HEK293T (cell line): ENCODE data around the gene GPC4.

Source experiments
- CTCF ChIA-PET: fragments of 350-600 bp; formaldehyde crosslinking; extraction: SDS; loops from one replicate; lab custom pipeline; 2021; ENCODE audit warnings: antibody characterized with exemption, inconsistent platforms; lab: Yijun Ruan, JAX
- POLR2A ChIA-PET: fragments of 350-600 bp; formaldehyde crosslinking; extraction: SDS; loops from one replicate; lab custom pipeline; 2020; ENCODE audit warnings: antibody characterized with exemption, inconsistent platforms; lab: Yijun Ruan, JAX
- DNase-seq: peaks from one replicate; pipeline ENCODE4 v3.0.0; 2012; ENCODE audit warnings: mixed read lengths; ENCODE audit errors: extremely low spot score
- ARNT ChIP-seq: fragments of 450-650 bp; IDR thresholded peaks from 2 replicates; pipeline ENCODE4 v1.6.1; 2017; ENCODE audit warnings: mild to moderate bottlenecking
- BHLHE40 ChIP-seq: fragments of 450-650 bp; IDR thresholded peaks from 2 replicates; pipeline ENCODE4 v1.6.1; 2016; ENCODE audit warnings: mild to moderate bottlenecking, moderate library complexity, borderline replicate concordance
- CTBP1 ChIP-seq: fragments of 450-650 bp; IDR thresholded peaks from 2 replicates; pipeline ENCODE4 v1.6.1; 2016; ENCODE audit warnings: borderline replicate concordance
- ELF4 ChIP-seq: fragments of 450-650 bp; IDR thresholded peaks from 2 replicates; pipeline ENCODE4 v1.6.1; 2017; ENCODE audit warnings: antibody characterized with exemption
- FOXK2 ChIP-seq: fragments of 450-650 bp; IDR thresholded peaks from 2 replicates; pipeline ENCODE4 v1.6.1; 2016; ENCODE audit warnings: mild to moderate bottlenecking
- FOXM1 ChIP-seq: fragments of 450-650 bp; IDR thresholded peaks from 2 replicates; pipeline ENCODE4 v1.6.1; 2017; ENCODE audit warnings: mild to moderate bottlenecking, borderline replicate concordance
- HDGF ChIP-seq: fragments of 450-650 bp; IDR thresholded peaks from 2 replicates; pipeline ENCODE4 v1.6.1; 2017; ENCODE audit warnings: antibody characterized with exemption, borderline replicate concordance
- L3MBTL2 ChIP-seq: fragments of 450-650 bp; conservative IDR thresholded peaks from 2 replicates; pipeline ENCODE4 v1.6.1; 2016; ENCODE audit warnings: mild to moderate bottlenecking
- LEF1 ChIP-seq: fragments of 450-650 bp; IDR thresholded peaks from 2 replicates; pipeline ENCODE4 v1.6.1; 2017; ENCODE audit warnings: mild to moderate bottlenecking, borderline replicate concordance
- NFRKB ChIP-seq: fragments of 450-650 bp; IDR thresholded peaks from 2 replicates; pipeline ENCODE4 v1.6.1; 2016; ENCODE audit warnings: mild to moderate bottlenecking, moderate library complexity
- SP1 ChIP-seq: fragments of 450-650 bp; IDR thresholded peaks from 2 replicates; pipeline ENCODE4 v1.6.1; 2017
- SUZ12 ChIP-seq: fragments of 450-650 bp; IDR thresholded peaks from 2 replicates; pipeline ENCODE4 v1.6.1; 2016; ENCODE audit warnings: mild to moderate bottlenecking
- TF ChIP-seq, protein P1 (sequence below): fragments of 450-650 bp; IDR thresholded peaks from 2 replicates; pipeline ENCODE4 v1.6.1; 2016

The GPC4 gene

DNA sequence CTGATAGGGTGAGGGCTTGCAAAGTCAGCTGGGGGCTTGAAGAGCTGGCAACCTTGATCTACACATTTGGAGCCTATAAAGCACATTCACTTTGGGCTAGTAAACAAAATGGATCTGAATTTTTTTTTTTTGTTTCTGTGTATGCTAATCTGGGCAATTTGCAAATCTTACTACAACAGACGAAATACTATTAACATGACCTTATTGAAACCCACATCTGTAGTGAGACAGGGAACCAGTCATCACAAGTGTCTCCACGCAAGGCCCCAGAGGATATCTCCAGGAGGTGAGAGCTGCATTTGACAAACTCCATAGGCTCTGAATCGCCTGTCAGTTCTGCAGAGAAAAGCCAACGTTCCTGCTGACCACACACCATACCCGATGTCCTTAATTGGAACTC is 164.1 kb downstream of the GPC4 start:
- DNase-seq = no peak
- CTCF ChIA-PET = no interaction called here
- POLR2A ChIA-PET = no interaction called here
- TF ChIP-seq BHLHE40 = no peak
- no peak for TF ChIP-seq SUZ12
- TF ChIP-seq, protein P1, sequence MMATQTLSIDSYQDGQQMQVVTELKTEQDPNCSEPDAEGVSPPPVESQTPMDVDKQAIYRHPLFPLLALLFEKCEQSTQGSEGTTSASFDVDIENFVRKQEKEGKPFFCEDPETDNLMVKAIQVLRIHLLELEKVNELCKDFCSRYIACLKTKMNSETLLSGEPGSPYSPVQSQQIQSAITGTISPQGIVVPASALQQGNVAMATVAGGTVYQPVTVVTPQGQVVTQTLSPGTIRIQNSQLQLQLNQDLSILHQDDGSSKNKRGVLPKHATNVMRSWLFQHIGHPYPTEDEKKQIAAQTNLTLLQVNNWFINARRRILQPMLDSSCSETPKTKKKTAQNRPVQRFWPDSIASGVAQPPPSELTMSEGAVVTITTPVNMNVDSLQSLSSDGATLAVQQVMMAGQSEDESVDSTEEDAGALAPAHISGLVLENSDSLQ = no peak
- TF ChIP-seq CTBP1 = no peak
- TF ChIP-seq FOXM1 = no peak
- no peak for TF ChIP-seq SP1
- no peak for TF ChIP-seq NFRKB
- TF ChIP-seq ARNT = no peak
- TF ChIP-seq LEF1 = no peak
- no peak for TF ChIP-seq FOXK2
- no peak for TF ChIP-seq L3MBTL2

- CTCF ChIA-PET = no interaction called here
- POLR2A ChIA-PET = no interaction called here
- TF ChIP-seq LEF1 = no peak
- no peak for TF ChIP-seq HDGF
- no peak for TF ChIP-seq ELF4
- TF ChIP-seq CTBP1 = no peak
- no peak for DNase-seq
Measured at GRCh38 chrX:133250184-133251100, 164.8 kb downstream of the GPC4 start.
